GM12878 (cell line): Measurements from ENCODE around the gene MAOA. TPM values are rescaled to one million over a fixed set of nuclear protein-coding genes. Genes with fewer than 3 reads are reported as not detected.

ENCODE experiments used
- ATAC-seq: fragments of 200-7000 bp; cut with Tn5 transposase; 3 replicates; pipeline ENCODE4 v1.9.1; 2020; ENCODE audit warnings: mild to moderate bottlenecking, moderate library complexity
- BruUV-seq: library from RNA; stranded (reverse); fragments of 400-500 nt; replicated peaks from 2 replicates; lab custom pipeline; 2021; lab: Mats Ljungman, UMichigan
- CTCF ChIA-PET: fragments of 300-600 bp; sonication (Branson Sonifier 250); formaldehyde crosslinking; extraction: SDS; loops from one replicate; lab custom pipeline; 2021; ENCODE audit warnings: inconsistent platforms; lab: Yijun Ruan, JAX
- POLR2A ChIA-PET: fragments of 350-600 bp; formaldehyde crosslinking; extraction: SDS; loops from one replicate; lab custom pipeline; 2021; ENCODE audit warnings: inconsistent platforms; lab: Charles Lee
- RAD21 ChIA-PET: fragments of 300-600 bp; sonication (Branson Sonifier 250); formaldehyde crosslinking; loops from one replicate; lab custom pipeline; 2023; ENCODE audit warnings: antibody characterized with exemption; ENCODE audit not compliant: unreplicated experiment; lab: Charles Lee
- SMC1A ChIA-PET: fragments of 300-600 bp; sonication (Branson Sonifier 250); formaldehyde crosslinking; loops from one replicate; lab custom pipeline; 2023; ENCODE audit not compliant: unreplicated experiment, uncharacterized antibody; lab: Charles Lee
- DNase-seq: peaks from one replicate; pipeline ENCODE4 v3.0.0-alpha.2; 2011; ENCODE audit warnings: low read depth, low spot score
- FAIRE-seq: peaks from 3 replicates; lab custom pipeline; 2011; peaks lifted over from hg19 to GRCh38; lab: Jason Lieb, UNC
- H2AFZ ChIP-seq: 2 replicates; pipeline ENCODE4 v1.6.0; 2011; ENCODE audit warnings: low read depth, low read length, control low read depth; ENCODE audit not compliant: control insufficient read depth
- H3K27ac ChIP-seq: 2 replicates; pipeline ENCODE4 v1.5.1; 2011; ENCODE audit warnings: control low read depth; ENCODE audit not compliant: control insufficient read depth, insufficient read depth
- H3K27me3 ChIP-seq, 2 experiments: replicated peaks in 1 of 2; 2 replicates each; pipeline versions ENCODE4 v1.6.0 to v1.6.1; 2011; ENCODE audit warnings: low read length in 1 of 2; ENCODE audit not compliant: control insufficient read depth in 2 of 2, insufficient read depth in 2 of 2
- H3K36me3 ChIP-seq, 2 experiments: 2 replicates each; pipeline ENCODE4 v1.5.1; 2011; ENCODE audit warnings: low read length in 1 of 2; ENCODE audit not compliant: control insufficient read depth in 2 of 2, insufficient read depth in 2 of 2
- H3K4me1 ChIP-seq: 2 replicates; pipeline ENCODE4 v1.6.1; 2011; ENCODE audit warnings: mild to moderate bottlenecking, low read length, moderate library complexity, mixed read lengths; ENCODE audit not compliant: control insufficient read depth, insufficient read depth
- H3K4me2 ChIP-seq: 2 replicates; pipeline ENCODE4 v1.6.0; 2011; ENCODE audit warnings: control low read depth; ENCODE audit not compliant: control insufficient read depth, insufficient read depth
- H3K4me3 ChIP-seq: fragments of 200-600 bp; sonication (generic); 2 replicates; pipeline ENCODE4 v1.5.1; 2016
- H3K79me2 ChIP-seq: 2 replicates; pipeline ENCODE4 v1.6.0; 2011; ENCODE audit warnings: low read length; ENCODE audit not compliant: control insufficient read depth, insufficient read depth
- H3K9ac ChIP-seq: 2 replicates; pipeline ENCODE4 v1.8.0; 2011; ENCODE audit warnings: low read length, control low read depth, mixed read lengths; ENCODE audit not compliant: control insufficient read depth, insufficient read depth
- H3K9me3 ChIP-seq: replicated peaks from 3 replicates; pipeline ENCODE4 v1.5.1; 2011; ENCODE audit warnings: mild to moderate bottlenecking, low read length; ENCODE audit not compliant: control insufficient read depth, insufficient read depth
- H4K20me1 ChIP-seq: 2 replicates; pipeline ENCODE4 v1.6.0; 2011; ENCODE audit not compliant: control insufficient read depth, insufficient read depth
- CBFB ChIP-seq: IDR thresholded peaks from 2 replicates; pipeline ENCODE4 v1.6.1; 2016; ENCODE audit warnings: antibody characterized with exemption, low read depth
- CHD4 ChIP-seq: fragments of 200-600 bp; sonication (generic); IDR thresholded peaks from 2 replicates; pipeline ENCODE4 v1.6.1; 2016; ENCODE audit warnings: mild to moderate bottlenecking
- EP300 ChIP-seq, 2 experiments: fragments of 150-350 bp in 1 of 2; IDR thresholded peaks; 2 replicates each; pipeline ENCODE4 v1.6.1; 2011 to 2012; ENCODE audit warnings: low read depth in 2 of 2, low read length in 2 of 2, borderline replicate concordance in 1 of 2, improper control_type of control experiment in 1 of 2, inconsistent platforms in 1 of 2; ENCODE audit not compliant: control insufficient read depth in 1 of 2
- HDAC6 ChIP-seq: fragments of 200-600 bp; sonication (generic); IDR thresholded peaks from one replicate; pipeline ENCODE4 v1.8.0; 2017; ENCODE audit warnings: antibody characterized with exemption; ENCODE audit not compliant: unreplicated experiment
- KAT2A ChIP-seq: conservative IDR thresholded peaks from 2 replicates; pipeline ENCODE4 v1.6.1; 2011; ENCODE audit warnings: low read depth, low read length; ENCODE audit not compliant: control insufficient read depth
- MEF2A ChIP-seq: IDR thresholded peaks from 2 replicates; pipeline ENCODE4 v1.6.1; 2011; ENCODE audit warnings: low read depth, mild to moderate bottlenecking, low read length, moderate library complexity; ENCODE audit not compliant: insufficient read depth
- MEF2B ChIP-seq: fragments of 450-650 bp; IDR thresholded peaks from 2 replicates; pipeline ENCODE4 v1.6.1; 2018; ENCODE audit warnings: mild to moderate bottlenecking, moderate library complexity; ENCODE audit not compliant: partially characterized antibody, poor library complexity, severe bottlenecking
- MTA2 ChIP-seq: fragments of 450-650 bp; IDR thresholded peaks from 2 replicates; pipeline ENCODE4 v1.6.1; 2016; ENCODE audit warnings: low read depth, mild to moderate bottlenecking, moderate library complexity
- MYB ChIP-seq: fragments of 150-350 bp; IDR thresholded peaks from 2 replicates; pipeline ENCODE4 v1.6.1; 2014; ENCODE audit warnings: mild to moderate bottlenecking, low read depth, low read length, borderline replicate concordance
- NR2F1 ChIP-seq: fragments of 450-650 bp; conservative IDR thresholded peaks from 2 replicates; pipeline ENCODE4 v1.6.1; 2017; ENCODE audit warnings: mild to moderate bottlenecking
- RB1 ChIP-seq: fragments of 450-650 bp; formaldehyde crosslinking; IDR thresholded peaks from 2 replicates; pipeline ENCODE4 v1.6.1; 2017; ENCODE audit warnings: mild to moderate bottlenecking, borderline replicate concordance
- TAF1 ChIP-seq: IDR thresholded peaks from 2 replicates; pipeline ENCODE4 v1.6.1; 2011; ENCODE audit warnings: mild to moderate bottlenecking, low read depth, low read length, borderline replicate concordance
- ZNF274 ChIP-seq: IDR thresholded peaks from one replicate; pipeline ENCODE4 v1.8.0; 2011; ENCODE audit not compliant: insufficient read length, insufficient read depth
- WGBS: methylation state at CpG from one replicate; pipeline ENCODE4 v1.1.6; 2016; ENCODE audit warnings: low lambda C conversion rate; ENCODE audit not compliant: insufficient replicate concordance, insufficient coverage; ENCODE audit errors: missing lambda C conversion rate; 5-methylcytosine and 5-hydroxymethylcytosine counted together
- in situ Hi-C: fragments of 300-500 bp; cut with MboI; formaldehyde crosslinking; loops from 9 replicates; pipeline ENCODE4 v1.14.3; 2018; ENCODE audit warnings: mixed read lengths
- intact Hi-C: fragments of 100-400 bp; cut with micrococcal nuclease; formaldehyde crosslinking; loops from one replicate; pipeline ENCODE4 v1.14.2; 2022; ENCODE audit not compliant: unreplicated experiment
- polyA plus RNA-seq, 11 experiments: library from polyadenylated mRNA; depleted of rRNA in 4 of 11; unstranded in 6 of 11; stranded (reverse) in 5 of 11; fragments of >200 nt; fragmentation: Nextera tagmentation in 4 of 11; fragmentation: Illumina TruSeq in 1 of 11; extraction: Ambion mirVana in 4 of 11; extraction: Trizol in 1 of 11; gene quantifications; 1 replicate in 1 of 11; 2 replicates in 10 of 11; pipeline versions ENCODE4 v1.2.1 to v1.2.3, GENCODE V29; 2011 to 2016; ENCODE audit warnings: inconsistent platforms in 2 of 11, missing spikeins in 2 of 11, low read depth in 1 of 11
- total RNA-seq, 4 experiments: library from RNA; depleted of rRNA in 3 of 4; stranded (reverse); fragments of >200 nt in 3 of 4; fragmentation: Illumina TruSeq in 1 of 4; extraction: Trizol in 1 of 4; gene quantifications; 2 replicates each; pipeline versions ENCODE4 v1.2.1 to v1.2.3, GENCODE V29; 2013 to 2021
- TF ChIP-seq, protein P1 (sequence below): fragments of 450-650 bp; IDR thresholded peaks from 2 replicates; pipeline ENCODE4 v1.6.1; 2017; ENCODE audit warnings: mild to moderate bottlenecking, moderate library complexity
- TF ChIP-seq, protein P2 (sequence below): fragments of 450-650 bp; IDR thresholded peaks from 2 replicates; pipeline ENCODE4 v1.6.1; 2018; ENCODE audit warnings: mild to moderate bottlenecking, low read depth, moderate library complexity; ENCODE audit not compliant: partially characterized antibody
- TF ChIP-seq, protein P3 (sequence below): fragments of 450-650 bp; IDR thresholded peaks from 2 replicates; pipeline ENCODE4 v1.6.1; 2017; ENCODE audit warnings: antibody characterized with exemption, mild to moderate bottlenecking, moderate library complexity

The MAOA gene
- total and polyA plus RNA-seq, 10 of the 15 experiments (the other 5 are each of a cell fraction or from before 2014, with no cell fraction given), result 0.02 to 0.51 (median 0.08) TPM; not detected in 7

DNA sequence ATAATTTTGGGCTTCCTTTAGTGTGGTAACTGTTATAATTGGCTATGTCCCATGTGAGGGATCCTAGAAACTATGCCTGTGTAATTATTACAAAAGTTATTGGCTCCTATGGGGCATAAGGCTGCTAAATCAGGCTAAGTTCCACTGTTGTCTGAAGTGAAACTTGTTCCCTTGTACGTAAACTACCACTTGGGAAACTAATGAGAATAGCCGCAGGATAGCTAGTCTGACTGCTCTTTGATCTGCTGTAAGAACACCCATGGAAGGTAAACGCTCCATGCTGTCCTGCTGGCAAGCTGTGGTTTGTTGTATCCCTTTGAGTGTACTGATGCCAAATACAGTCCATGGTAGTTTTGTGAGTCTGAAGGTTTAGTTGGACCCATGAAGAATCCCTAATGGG, 9.3 kb upstream of the MAOA start:
- SMC1A ChIA-PET, result no interaction called here
- POLR2A ChIA-PET, result no interaction called here
- FAIRE-seq, result no peak
- TF ChIP-seq, protein P1, sequence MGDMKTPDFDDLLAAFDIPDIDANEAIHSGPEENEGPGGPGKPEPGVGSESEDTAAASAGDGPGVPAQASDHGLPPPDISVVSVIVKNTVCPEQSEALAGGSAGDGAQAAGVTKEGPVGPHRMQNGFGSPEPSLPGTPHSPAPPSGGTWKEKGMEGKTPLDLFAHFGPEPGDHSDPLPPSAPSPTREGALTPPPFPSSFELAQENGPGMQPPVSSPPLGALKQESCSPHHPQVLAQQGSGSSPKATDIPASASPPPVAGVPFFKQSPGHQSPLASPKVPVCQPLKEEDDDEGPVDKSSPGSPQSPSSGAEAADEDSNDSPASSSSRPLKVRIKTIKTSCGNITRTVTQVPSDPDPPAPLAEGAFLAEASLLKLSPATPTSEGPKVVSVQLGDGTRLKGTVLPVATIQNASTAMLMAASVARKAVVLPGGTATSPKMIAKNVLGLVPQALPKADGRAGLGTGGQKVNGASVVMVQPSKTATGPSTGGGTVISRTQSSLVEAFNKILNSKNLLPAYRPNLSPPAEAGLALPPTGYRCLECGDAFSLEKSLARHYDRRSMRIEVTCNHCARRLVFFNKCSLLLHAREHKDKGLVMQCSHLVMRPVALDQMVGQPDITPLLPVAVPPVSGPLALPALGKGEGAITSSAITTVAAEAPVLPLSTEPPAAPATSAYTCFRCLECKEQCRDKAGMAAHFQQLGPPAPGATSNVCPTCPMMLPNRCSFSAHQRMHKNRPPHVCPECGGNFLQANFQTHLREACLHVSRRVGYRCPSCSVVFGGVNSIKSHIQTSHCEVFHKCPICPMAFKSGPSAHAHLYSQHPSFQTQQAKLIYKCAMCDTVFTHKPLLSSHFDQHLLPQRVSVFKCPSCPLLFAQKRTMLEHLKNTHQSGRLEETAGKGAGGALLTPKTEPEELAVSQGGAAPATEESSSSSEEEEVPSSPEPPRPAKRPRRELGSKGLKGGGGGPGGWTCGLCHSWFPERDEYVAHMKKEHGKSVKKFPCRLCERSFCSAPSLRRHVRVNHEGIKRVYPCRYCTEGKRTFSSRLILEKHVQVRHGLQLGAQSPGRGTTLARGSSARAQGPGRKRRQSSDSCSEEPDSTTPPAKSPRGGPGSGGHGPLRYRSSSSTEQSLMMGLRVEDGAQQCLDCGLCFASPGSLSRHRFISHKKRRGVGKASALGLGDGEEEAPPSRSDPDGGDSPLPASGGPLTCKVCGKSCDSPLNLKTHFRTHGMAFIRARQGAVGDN, result no peak
- TF ChIP-seq MEF2B, result no peak
- no peak for TF ChIP-seq MEF2A
- no peak for TF ChIP-seq MYB
- TF ChIP-seq, protein P2, sequence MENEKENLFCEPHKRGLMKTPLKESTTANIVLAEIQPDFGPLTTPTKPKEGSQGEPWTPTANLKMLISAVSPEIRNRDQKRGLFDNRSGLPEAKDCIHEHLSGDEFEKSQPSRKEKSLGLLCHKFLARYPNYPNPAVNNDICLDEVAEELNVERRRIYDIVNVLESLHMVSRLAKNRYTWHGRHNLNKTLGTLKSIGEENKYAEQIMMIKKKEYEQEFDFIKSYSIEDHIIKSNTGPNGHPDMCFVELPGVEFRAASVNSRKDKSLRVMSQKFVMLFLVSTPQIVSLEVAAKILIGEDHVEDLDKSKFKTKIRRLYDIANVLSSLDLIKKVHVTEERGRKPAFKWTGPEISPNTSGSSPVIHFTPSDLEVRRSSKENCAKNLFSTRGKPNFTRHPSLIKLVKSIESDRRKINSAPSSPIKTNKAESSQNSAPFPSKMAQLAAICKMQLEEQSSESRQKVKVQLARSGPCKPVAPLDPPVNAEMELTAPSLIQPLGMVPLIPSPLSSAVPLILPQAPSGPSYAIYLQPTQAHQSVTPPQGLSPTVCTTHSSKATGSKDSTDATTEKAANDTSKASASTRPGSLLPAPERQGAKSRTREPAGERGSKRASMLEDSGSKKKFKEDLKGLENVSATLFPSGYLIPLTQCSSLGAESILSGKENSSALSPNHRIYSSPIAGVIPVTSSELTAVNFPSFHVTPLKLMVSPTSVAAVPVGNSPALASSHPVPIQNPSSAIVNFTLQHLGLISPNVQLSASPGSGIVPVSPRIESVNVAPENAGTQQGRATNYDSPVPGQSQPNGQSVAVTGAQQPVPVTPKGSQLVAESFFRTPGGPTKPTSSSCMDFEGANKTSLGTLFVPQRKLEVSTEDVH, result no peak
- TF ChIP-seq MTA2, result no peak
- no peak for TF ChIP-seq HDAC6
- no peak for TF ChIP-seq CHD4
- TF ChIP-seq RB1, result no peak
- no peak for TF ChIP-seq ZNF274
- TF ChIP-seq, protein P3, sequence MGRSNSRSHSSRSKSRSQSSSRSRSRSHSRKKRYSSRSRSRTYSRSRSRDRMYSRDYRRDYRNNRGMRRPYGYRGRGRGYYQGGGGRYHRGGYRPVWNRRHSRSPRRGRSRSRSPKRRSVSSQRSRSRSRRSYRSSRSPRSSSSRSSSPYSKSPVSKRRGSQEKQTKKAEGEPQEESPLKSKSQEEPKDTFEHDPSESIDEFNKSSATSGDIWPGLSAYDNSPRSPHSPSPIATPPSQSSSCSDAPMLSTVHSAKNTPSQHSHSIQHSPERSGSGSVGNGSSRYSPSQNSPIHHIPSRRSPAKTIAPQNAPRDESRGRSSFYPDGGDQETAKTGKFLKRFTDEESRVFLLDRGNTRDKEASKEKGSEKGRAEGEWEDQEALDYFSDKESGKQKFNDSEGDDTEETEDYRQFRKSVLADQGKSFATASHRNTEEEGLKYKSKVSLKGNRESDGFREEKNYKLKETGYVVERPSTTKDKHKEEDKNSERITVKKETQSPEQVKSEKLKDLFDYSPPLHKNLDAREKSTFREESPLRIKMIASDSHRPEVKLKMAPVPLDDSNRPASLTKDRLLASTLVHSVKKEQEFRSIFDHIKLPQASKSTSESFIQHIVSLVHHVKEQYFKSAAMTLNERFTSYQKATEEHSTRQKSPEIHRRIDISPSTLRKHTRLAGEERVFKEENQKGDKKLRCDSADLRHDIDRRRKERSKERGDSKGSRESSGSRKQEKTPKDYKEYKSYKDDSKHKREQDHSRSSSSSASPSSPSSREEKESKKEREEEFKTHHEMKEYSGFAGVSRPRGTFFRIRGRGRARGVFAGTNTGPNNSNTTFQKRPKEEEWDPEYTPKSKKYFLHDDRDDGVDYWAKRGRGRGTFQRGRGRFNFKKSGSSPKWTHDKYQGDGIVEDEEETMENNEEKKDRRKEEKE, result no peak
- no peak for TF ChIP-seq TAF1
- no peak for TF ChIP-seq NR2F1
- no peak for TF ChIP-seq CBFB
- TF ChIP-seq KAT2A, result no peak
- TF ChIP-seq EP300 (IDR thresholded peaks at IDR 0.05; ENCODE audit: borderline replicate concordance in 1 of 2, control insufficient read depth in 1 of 2, low read depth in 2 of 2, low read length in 2 of 2), result no peak

More for the DNA sequence above, 9.3 kb upstream of the MAOA start:
- Histone ChIP-seq H3K36me3 (no peaks in the 10 kb centered on the region), H3K4me1 (no peaks in the 10 kb centered on the region), H2AFZ (no peak overlapping the region), H3K4me3 (no peak overlapping the region), H3K27me3 (no peaks in the 10 kb centered on the region), H3K9me3 (no peaks in the 10 kb centered on the region), H3K27ac (no peak overlapping the region), H3K79me2 (no peaks in the 10 kb centered on the region), H4K20me1 (no peaks in the 10 kb centered on the region), H3K9ac (no peak overlapping the region), H3K4me2 (no peak overlapping the region)
- ATAC-seq, result no peak
- intact Hi-C loops, result no loop called here
- no TSS peak for BruUV-seq
- no peak for DNase-seq
- ChIA-PET CTCF (no interaction called here), RAD21 (no interaction called here)
- in situ Hi-C loops, result no loop called here
- 41% methylated on average over 3 of the region's 3 CpGs for WGBS
